HG02938 (cell line): ENCODE measurements around the gene XIRP2.
"Not testable (repeated sequence)": the region's sequence is repeated elsewhere in the genome, so short reads cannot be mapped to it uniquely, and the experiment has no call there.

Experiments
- ATAC-seq: cut with Tn5 transposase; IDR thresholded peaks from one replicate; pipeline ENCODE4 v1.9.1; 2021; ENCODE audit warnings: mild to moderate bottlenecking, moderate library complexity; ENCODE audit not compliant: unreplicated experiment

XIRP2 gene

GRCh38 chr2:167048829-167049228, 160.5 kb downstream of the XIRP2 start:
- no peak for ATAC-seq

DNA sequence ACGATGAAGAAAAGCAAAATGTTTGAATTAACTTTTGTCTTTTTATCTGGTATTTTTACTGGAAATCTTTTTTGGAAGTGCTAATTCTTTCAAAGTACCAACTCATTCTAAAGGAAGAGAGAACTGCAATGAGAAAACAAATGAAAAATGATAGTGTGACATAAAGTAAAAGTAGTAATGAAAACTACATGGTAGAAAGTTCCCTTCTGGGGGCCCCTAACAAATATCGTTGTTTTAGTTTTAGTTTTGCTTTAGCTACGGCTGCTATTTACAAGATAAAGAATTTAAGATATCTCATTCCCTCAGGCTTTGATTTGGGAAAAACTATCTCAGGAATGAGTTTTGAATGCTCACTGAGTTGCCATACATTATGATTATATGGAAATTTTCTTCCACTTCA, 161.4 kb downstream of the XIRP2 start:
- ATAC-seq: no peak

DNA sequence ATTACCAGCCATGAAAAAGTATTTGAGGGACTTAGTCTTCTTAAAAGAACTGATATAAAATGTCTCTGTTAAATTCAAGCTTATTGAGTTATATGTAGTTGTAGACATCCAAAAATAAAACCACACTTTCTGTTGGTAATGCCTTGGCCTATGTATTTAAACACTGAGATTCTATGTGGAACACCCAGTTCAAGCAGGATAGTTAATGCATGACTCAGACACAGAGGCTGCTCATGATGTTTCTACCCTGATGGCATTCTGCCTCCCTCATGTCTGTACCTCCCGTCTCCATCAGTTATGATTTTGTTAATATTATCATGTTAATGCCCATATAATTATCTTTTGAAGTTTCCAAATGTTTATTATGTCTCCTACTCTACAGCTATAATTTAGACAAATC, 164.5 kb downstream of the XIRP2 start:
- no peak for ATAC-seq

GRCh38 chr2:167054881-167055280, 166.6 kb downstream of the XIRP2 start:
- ATAC-seq: no peak

DNA sequence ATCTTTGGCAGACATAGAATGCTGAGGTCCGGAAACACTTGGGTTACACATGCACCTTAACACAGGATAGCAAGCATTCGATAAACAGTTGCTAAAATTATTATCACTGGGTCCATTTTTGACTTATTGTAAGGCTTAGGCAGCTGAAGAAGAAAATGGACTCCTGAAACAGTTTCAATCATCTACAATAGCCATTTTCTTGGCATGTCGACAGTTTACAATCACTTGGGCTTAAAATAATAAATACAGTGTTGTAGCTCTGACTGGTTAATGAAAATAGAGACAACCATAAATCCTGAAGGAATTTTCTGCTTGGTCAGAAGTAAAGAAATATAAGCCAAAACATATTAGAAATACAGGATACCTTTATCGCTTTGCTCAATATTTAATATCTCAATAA, 169.2 kb downstream of the XIRP2 start:
- ATAC-seq: no peak

GRCh38 chr2:167059173-167059572, 170.9 kb downstream of the XIRP2 start:
- no peak for ATAC-seq

DNA sequence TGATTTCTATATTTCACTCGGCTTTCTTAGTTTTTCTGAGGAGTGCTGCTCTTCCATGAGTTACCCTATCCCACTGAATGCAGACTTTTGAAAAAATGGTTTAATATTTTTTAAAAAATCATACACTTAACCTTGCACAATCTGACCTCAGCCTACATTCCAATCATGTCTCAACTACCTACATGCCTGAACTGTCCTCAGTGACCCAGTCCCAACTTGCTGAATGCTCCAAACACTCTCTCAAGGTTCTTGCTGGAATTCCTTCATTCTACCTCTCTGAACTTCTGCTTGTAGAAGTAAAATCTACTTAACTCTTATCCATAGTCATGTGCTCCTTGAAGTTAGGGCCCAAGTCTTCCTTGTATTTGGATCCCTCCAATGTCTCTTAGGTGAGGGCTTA, 181.6 kb downstream of the XIRP2 start:
- no peak for ATAC-seq

- ATAC-seq: not testable (repeated sequence)
These were observed 187.4 kb downstream of the XIRP2 start for GRCh38 chr2:167075708-167076107.

DNA sequence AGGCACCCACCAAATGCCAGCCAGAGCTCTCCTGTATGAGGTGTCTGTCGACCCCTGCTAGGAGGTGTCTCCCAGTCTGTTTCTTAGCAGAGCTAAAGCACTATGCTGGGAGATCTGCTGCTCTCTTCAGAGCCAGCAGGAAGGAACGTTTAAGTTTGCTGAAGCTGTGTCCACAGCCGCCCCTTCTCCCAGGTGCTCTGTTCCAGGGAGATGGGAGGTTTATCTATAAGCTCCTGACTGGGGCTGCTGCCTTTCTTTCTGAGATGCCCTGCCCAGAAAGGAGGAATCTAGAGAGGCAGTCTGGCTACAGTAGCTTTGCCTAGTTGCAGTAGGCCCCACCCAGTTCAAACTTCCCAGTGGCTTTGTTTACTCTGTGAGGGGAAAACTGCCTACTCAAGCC, 210.7 kb downstream of the XIRP2 start:
- not testable (repeated sequence) for ATAC-seq

DNA sequence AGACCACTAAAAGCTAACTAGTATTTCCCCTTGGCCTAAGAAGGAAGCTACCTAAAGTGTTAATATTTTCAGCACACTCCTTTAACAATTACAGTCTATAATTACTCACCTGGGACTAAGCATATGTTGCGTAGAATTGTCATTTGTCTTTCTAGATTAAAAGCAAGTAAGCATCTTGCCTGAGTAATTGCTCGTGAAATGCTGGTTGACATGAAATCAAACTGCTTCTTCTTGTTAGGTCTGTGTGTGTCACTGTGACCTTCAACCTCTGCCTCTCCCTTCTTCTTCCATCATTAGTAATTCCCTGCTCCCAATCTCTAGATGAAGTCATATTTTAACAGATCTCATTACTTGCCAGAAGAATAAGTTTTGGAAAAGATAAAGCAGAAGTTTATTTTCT, 212.2 kb downstream of the XIRP2 start:
- ATAC-seq: no peak

DNA sequence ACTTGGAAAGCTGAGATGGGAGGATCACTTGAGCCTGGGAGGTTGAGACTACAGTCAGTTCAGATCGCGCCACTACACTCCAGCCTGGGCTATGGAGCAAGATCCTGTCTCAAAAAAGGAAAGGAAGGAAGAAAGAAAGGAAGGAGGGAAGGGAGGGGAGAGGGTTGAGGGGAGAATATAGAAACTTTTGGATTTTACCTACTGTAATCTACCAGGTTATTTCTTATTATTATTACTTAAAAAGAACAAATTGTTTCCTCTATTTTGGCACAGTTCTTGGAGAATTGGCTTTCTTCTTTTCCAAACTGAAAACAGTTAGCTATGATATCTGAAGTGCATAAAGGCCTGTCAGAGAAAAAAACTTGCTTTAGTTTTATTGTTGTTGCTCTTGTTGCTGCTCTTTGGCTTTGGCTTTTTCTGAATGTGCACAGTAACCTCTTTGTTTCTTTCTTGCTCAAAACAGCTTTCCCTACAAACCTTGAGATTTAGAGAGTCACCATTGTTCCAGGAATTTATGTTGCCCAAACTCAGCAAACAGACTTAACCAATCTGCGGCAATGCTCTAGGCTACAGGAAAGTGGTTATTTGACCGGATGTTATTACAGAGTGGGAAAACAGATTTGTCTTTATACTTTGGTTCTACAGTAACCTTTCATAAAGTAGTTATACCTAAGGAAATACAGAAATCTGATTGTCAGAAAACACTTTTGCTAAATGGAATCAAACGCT, 214.9 kb downstream of the XIRP2 start:
- ATAC-seq: no peak

DNA sequence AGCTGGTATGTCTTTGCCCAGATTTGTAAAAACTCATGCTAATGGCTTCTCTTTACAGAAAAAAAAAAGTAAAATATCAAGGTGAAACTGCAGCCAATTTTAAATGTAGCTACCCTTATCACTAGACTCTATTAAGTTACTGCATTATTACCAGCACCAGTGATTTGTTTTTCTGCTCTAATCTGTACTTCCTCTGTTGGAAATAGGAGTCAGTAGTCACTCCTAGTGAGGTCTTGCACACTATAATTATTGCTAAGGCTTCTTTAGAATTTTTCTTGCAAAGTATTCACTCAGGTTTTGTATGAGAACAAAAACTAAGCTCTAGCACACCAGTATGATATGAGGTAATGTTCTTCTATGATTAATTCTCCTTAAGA, 215.5 kb downstream of the XIRP2 start:
- no peak for ATAC-seq

GRCh38 chr2:167104691-167105090, 216.4 kb downstream of the XIRP2 start:
- no peak for ATAC-seq

DNA sequence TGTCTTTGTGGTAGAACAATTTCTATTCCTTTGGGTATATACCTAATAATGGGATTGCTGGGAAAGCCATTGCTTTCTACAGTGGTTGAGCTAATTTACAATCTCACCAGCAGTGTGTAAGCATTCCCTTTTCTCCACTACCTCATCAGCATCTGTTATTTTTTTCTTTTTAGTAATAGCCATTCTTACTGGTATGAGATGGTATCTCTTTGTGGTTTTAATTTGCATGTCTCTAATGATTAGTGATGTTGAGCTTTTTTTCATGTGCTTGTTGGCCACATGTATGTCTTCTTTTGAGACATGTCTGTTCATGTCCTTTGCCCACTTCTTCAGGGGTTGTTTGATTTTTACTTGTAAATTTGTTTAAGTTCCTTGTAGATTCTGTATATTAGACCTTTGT, 221.4 kb downstream of the XIRP2 start:
- not testable (repeated sequence) for ATAC-seq

DNA sequence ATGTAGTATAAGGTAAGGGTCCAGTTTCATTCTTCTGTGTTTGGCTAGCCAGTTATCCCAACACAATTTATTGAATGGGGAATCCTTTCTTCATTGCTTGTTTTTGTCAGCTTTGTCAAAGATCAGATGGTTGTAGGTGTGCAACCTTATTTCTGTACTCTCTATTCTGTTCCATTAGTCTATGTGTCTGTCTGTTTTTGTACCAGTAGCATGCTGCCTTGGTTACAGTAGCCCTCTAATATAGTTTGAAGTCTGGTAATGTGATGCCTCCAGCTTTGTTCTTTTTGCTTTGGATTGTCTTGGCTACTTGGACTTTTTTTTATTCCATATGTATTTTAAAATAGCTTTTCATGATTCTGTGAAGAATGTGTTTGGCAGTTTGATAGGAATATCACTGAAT, 222.1 kb downstream of the XIRP2 start:
- ATAC-seq: no peak

DNA sequence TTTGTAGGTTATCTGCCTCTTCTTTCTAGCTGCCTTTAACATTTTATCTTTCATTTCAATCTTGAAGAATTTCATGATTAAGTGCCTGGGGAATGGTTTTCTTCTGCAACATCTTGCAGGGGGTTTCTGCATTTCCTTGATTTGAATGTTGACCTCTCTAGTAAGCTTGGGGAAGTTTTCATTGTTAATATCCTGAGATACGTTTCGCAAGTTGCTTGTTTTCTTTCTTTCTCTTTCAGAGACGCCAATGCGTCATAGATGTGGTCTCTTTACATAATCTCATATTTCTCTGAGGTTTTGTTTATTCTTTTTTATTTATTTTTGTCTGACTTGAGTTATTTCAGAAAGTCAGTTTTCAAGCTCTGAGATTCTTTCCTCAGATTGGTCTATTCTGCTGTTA, 225.7 kb downstream of the XIRP2 start:
- no peak for ATAC-seq

DNA sequence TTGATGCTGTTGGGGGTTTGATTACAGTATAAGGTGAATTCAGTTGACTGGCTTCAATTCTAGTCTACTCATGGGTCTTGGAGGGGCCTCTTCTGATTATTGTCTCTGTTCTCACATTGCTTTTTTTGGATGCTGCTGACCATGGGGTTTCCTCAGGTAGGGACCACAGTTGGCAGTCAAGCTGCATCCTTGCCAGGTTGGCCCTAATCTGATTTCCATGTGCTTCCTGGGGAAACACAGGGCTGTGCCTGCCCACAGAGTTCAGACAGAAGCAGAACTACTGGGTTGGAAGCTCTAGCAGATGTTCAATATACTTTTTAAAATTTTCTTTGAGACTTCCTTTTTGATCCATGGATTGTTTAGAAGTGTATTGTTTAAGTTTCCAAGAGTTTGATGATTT, 227.3 kb downstream of the XIRP2 start:
- ATAC-seq: no peak

GRCh38 chr2:167122389-167122788, 234.1 kb downstream of the XIRP2 start:
- ATAC-seq: no peak

DNA sequence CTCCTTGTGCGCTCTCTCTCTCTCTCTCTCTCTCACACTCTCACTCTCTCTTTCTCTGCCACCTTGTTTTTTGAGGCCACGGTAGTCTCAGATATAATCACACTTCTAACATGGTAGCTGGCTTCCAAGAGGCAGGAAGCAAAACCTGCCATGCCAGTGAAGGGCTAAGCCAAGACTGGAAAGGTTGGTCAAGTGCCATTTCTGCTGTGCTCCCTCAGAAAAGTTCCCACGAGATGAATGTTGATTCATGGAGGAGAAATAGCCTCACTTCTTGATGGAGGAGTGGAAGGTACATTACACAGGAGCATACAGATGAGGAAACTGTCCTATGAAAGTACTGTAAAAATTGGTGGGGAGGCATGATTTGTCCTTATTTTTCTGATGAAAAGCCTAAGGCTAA, 237.9 kb downstream of the XIRP2 start:
- no peak for ATAC-seq

- ATAC-seq: no peak
These were observed 238.9 kb downstream of the XIRP2 start for GRCh38 chr2:167127135-167127534.

- ATAC-seq: no peak
These were observed 239.8 kb downstream of the XIRP2 start for GRCh38 chr2:167128130-167128529.

DNA sequence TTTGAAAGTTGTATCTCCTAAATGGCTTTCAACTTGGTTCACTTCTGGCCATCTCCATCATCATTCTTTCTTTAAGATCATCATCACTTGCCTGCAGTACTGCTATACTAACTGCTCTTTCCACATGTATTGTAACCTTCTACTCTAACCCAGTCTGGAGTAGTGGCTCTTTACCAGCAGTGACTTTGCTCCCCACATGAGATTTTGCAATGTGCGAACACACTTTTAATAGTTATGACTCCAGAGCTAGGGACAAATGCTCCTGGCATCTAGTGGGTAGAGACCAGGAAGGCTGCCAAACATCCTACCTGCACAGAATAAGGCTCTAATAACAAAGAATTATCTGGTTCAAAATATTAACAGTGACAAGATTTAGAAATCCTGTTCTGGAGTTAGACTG, 243.8 kb downstream of the XIRP2 start:
- ATAC-seq: no peak

DNA sequence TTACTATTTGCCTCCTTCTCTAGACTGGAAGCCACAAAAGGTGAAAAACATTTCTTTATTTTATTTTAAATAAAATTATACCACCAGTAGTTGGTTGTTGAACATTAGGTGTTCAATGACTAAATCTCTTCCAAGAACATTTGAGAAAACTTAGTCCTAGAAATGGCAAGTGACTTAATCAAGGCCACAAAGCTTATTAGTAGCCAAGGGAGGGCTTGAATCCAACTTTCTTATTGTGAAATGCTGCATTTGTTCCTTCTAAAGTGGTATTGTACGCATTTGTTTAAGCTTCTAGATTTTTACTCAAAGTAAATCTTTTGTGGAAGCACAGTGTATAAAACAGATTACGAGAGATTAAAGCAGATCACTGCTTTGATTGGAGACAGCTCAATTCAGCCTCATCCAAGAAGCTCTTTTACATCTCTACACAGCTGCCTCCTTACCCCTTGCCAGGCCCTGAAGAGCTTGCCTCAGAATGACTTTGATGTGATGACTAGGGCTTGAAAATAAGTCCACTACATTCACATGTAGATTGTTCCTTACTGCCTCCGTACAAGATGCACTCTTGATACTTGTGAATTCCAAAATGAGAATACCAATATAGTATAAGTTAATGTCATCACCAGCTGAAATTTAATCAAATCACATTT, 244.8 kb downstream of the XIRP2 start:
- no peak for ATAC-seq
